ENCODE measurements around the gene SLC35F2. TPM values are rescaled to one million over a fixed set of nuclear protein-coding genes. Genes with fewer than 3 reads are reported as not detected.

Gene SLC35F2
- total and polyA plus RNA-seq, 2 of the 4 experiments (the other 2 are of a cell fraction): 4.9 to 15.4 TPM

DNA sequence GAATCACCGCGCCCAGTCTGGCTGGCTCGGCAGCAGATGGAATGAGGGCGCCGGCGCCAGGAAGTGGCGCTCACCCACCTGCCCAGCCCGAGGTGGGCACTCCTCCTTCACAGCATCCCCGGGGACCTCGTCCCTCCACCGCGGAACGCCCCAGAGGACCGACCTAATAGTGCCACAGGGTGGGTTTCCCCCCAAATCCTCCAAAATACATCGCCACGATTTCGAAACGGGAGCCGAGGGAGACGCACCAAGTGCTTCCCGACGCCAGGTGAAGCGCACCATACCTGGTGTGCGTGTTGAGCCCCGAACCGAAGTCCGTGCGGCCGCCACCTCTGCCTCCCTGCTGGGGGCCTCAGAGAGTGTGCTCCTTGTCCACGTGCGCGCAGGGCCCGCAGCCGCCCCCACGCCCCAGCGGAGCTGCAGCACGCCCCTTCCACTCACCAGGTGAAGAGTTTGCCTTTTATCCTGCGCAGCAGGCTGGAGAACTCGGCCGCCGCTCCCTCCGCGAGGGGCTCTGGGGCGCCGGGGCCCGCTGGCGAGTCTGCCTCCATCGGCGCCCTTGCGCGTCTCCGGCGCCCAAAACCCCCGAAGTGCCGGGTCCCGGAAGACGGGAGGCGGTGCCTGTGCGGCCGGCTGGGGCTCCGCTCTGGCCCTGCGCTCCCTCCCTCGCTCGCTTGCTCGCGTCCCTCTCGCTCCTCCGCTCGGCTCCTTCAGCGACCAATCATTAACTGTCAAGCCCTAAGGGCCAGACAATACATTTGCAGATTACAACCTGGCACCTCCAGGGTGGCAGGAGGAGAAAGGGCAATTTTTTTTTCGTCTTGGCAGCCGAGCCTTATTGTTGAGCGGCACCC lies at the start of gene SLC35F2 (continued):
- TF ChIP-seq MAFK (IDR thresholded peaks at IDR 0.05; ENCODE audit: low read depth, low read length): no peak
- 0 out of 2 replicates have a peak, but pooled peaks have one; percentile 5 for TF ChIP-seq BHLHE40 (IDR thresholded peaks at IDR 0.05; ENCODE audit: low read depth, low read length)
- TF ChIP-seq CHD1 (IDR thresholded peaks at IDR 0.05; ENCODE audit: low read depth, low read length): no peak
- no peak for TF ChIP-seq RCOR1 (IDR thresholded peaks at IDR 0.05; ENCODE audit: insufficient replicate concordance, low read length)
- peak; percentile 16; the same call in 1 of the 2 replicates for TF ChIP-seq MAZ (IDR thresholded peaks at IDR 0.05; ENCODE audit: borderline replicate concordance, low read depth, low read length)

DNA sequence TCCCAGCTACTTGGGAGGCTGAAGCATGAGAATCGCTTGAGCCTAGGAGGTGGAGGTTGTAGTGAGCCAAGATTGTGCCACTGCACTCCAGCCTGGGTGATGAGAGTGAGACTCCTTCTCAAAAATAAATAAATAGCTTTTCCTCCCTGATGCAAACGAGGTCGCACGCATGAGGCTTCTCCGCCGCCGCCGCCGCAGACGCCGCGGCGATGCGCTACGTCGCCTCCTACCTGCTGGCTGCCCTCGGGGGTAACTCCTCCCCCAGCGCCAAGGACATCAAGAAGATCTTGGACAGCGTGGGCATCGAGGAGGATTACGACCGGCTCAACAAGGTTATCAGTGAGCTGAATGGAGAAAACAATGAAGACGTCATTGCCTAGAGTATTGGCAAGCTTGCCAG lies 49.6 kb upstream of the SLC35F2 start:
- BruUV-seq (replicated peaks): no TSS peak
- no peak overlapping the region for H3K9ac ChIP-seq (ENCODE audit: low read depth, low read length)
- in situ Hi-C loops (cut with MboI; ENCODE audit: low sequenced_read_pairs): no loop called here
- no peak for ATAC-seq (ENCODE audit: low read depth)
- ChIA-PET CTCF (no interaction called here), POLR2A (ENCODE audit: unreplicated experiment) (no interaction called here)
- no peaks in the 10 kb centered on the region for H4K20me1 ChIP-seq (ENCODE audit: insufficient read depth, low read length)
- no peaks in the 10 kb centered on the region for H3K79me1 ChIP-seq (ENCODE audit: low read depth in 1 of 2, low read length in 2 of 2)
- no peak overlapping the region for H3K4me3 ChIP-seq (ENCODE audit: insufficient read depth, low read depth, low read length)
- intact Hi-C loops (cut with micrococcal nuclease): no loop called here
- H3K9me1 ChIP-seq (ENCODE audit: insufficient read depth, low read length): no peaks in the 10 kb centered on the region
- no peak overlapping the region for H2AFZ ChIP-seq (replicated peaks; ENCODE audit: low read length, poor library complexity)
- no peak overlapping the region for H3K23ac ChIP-seq (ENCODE audit: low read depth, low read length)
- no peak overlapping the region for H3K56ac ChIP-seq (ENCODE audit: extremely low read depth, insufficient read depth, low read length)
- no peak overlapping the region for H2BK5ac ChIP-seq (ENCODE audit: low read depth, low read length, poor library complexity, severe bottlenecking)
- H4K91ac ChIP-seq (ENCODE audit: insufficient read depth, low read depth, low read length): no peak overlapping the region
- no peak overlapping the region for H4K8ac ChIP-seq (ENCODE audit: low read depth in 2 of 2, low read length in 2 of 2)
- no peak overlapping the region for H3K27ac ChIP-seq (ENCODE audit: insufficient read depth, low read length)
- H2BK15ac ChIP-seq (ENCODE audit: low read depth, low read length): no peak overlapping the region
- no peak overlapping the region for H3K18ac ChIP-seq (ENCODE audit: low read depth, low read length)
- 46% methylated on average over 3 of the region's 23 CpGs; no CpG with 5 or more reads in 1 of the 2 experiments for WGBS, 2 experiments (ENCODE audit: extremely low coverage in 2 of 2, insufficient read length in 1 of 2)
- no peak overlapping the region for H3K4ac ChIP-seq (ENCODE audit: low read depth, low read length)
- no peak overlapping the region for H2BK20ac ChIP-seq (ENCODE audit: low read depth, low read length)
- no peaks in the 10 kb centered on the region for H3K9me3 ChIP-seq (ENCODE audit: control insufficient read depth, insufficient read depth, low read length)
- H2BK120ac ChIP-seq (ENCODE audit: low read depth, low read length): no peak overlapping the region
- no peak overlapping the region for H3K14ac ChIP-seq (replicated peaks; ENCODE audit: low read depth, low read length)
- no peaks in the 10 kb centered on the region for H3K4me1 ChIP-seq (ENCODE audit: control insufficient read depth, insufficient read depth, low read length)
- dilution Hi-C loops (cut with HindIII; ENCODE audit: low sequenced_read_pairs, unreplicated experiment): no loop called here
- H3K36me3 ChIP-seq (ENCODE audit: control insufficient read depth, insufficient read depth, low read length): no peaks in the 10 kb centered on the region
- DNase-seq: no peak
- no peak overlapping the region for H2AK9ac ChIP-seq (replicated peaks; ENCODE audit: low read depth, low read length, poor library complexity)
- no peak overlapping the region for H2AK5ac ChIP-seq (ENCODE audit: low read depth, low read length)
- H4K5ac ChIP-seq (ENCODE audit: low read depth, low read length): no peak overlapping the region
- H3K4me2 ChIP-seq (ENCODE audit: low read depth, low read length): no peak overlapping the region
- H3K27me3 ChIP-seq (ENCODE audit: control insufficient read depth, insufficient read depth, low read length): no peaks in the 10 kb centered on the region
- TF ChIP-seq MAZ (IDR thresholded peaks at IDR 0.05; ENCODE audit: borderline replicate concordance, low read depth, low read length): no peak
- no peak for TF ChIP-seq RFX5 (IDR thresholded peaks at IDR 0.05; ENCODE audit: low read depth, low read length)
- TF ChIP-seq MXI1 (IDR thresholded peaks at IDR 0.05; ENCODE audit: borderline replicate concordance, low read depth, low read length): no peak
- TF ChIP-seq RCOR1 (IDR thresholded peaks at IDR 0.05; ENCODE audit: insufficient replicate concordance, low read length): no peak
- TF ChIP-seq, protein P1, sequence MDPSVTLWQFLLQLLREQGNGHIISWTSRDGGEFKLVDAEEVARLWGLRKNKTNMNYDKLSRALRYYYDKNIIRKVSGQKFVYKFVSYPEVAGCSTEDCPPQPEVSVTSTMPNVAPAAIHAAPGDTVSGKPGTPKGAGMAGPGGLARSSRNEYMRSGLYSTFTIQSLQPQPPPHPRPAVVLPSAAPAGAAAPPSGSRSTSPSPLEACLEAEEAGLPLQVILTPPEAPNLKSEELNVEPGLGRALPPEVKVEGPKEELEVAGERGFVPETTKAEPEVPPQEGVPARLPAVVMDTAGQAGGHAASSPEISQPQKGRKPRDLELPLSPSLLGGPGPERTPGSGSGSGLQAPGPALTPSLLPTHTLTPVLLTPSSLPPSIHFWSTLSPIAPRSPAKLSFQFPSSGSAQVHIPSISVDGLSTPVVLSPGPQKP (IDR thresholded peaks at IDR 0.05; ENCODE audit: borderline replicate concordance, low read depth, low read length): no peak
- TF ChIP-seq CEBPB (IDR thresholded peaks at IDR 0.05; ENCODE audit: low read depth, low read length): no peak
- TF ChIP-seq USF2 (IDR thresholded peaks at IDR 0.05; ENCODE audit: low read depth, low read length): no peak
- no peak for TF ChIP-seq POLR2A (IDR thresholded peaks at IDR 0.05; ENCODE audit: low read depth, low read length)
- no peak for TF ChIP-seq FOS (IDR thresholded peaks at IDR 0.05; ENCODE audit: low read depth, low read length)
- TF ChIP-seq CHD1 (IDR thresholded peaks at IDR 0.05; ENCODE audit: low read depth, low read length): no peak
- TF ChIP-seq SMC3 (IDR thresholded peaks at IDR 0.05; ENCODE audit: low read depth, low read length): no peak
- no peak for TF ChIP-seq RAD21 (IDR thresholded peaks at IDR 0.05; ENCODE audit: low read length)
- TF ChIP-seq MAFK (IDR thresholded peaks at IDR 0.05; ENCODE audit: low read depth, low read length): no peak
- no peak for TF ChIP-seq NFE2L2 (IDR thresholded peaks at IDR 0.05; ENCODE audit: low read depth, low read length)
- TF ChIP-seq BHLHE40 (IDR thresholded peaks at IDR 0.05; ENCODE audit: low read depth, low read length): no peak

All from IMR-90 (cell line).